ENCODE data around the gene TIMM44.

Gene TIMM44

DNA sequence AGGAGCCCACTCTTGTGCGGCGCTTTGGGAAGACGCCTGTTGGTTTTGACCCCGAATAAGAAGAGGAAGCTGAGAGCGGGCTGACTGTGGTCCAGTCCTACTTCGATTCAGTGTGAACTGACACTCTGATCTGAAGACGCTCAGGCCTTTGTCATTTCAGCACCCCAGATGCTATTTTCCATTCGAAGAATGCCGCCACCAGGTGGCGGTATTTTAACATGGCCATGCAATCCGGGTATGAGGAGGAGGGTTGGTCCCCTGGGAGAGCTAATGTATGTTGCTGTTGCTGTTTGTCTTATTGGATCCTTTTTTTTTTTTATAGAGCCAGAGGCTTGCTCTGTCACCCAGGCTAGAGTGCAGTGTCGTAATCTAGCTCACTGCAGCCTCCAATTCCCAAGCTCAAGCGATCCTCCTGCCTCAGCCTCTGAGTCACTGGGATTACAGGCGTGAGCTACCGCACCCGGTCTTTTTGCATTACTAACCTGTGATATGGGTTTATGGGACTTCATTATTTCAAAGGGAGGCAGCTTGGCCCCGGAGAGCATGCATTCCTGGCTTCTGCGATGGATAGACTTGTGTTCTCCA lies 803 bp upstream of the TIMM44 start:
- TF ChIP-seq, protein P1, sequence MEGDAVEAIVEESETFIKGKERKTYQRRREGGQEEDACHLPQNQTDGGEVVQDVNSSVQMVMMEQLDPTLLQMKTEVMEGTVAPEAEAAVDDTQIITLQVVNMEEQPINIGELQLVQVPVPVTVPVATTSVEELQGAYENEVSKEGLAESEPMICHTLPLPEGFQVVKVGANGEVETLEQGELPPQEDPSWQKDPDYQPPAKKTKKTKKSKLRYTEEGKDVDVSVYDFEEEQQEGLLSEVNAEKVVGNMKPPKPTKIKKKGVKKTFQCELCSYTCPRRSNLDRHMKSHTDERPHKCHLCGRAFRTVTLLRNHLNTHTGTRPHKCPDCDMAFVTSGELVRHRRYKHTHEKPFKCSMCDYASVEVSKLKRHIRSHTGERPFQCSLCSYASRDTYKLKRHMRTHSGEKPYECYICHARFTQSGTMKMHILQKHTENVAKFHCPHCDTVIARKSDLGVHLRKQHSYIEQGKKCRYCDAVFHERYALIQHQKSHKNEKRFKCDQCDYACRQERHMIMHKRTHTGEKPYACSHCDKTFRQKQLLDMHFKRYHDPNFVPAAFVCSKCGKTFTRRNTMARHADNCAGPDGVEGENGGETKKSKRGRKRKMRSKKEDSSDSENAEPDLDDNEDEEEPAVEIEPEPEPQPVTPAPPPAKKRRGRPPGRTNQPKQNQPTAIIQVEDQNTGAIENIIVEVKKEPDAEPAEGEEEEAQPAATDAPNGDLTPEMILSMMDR (IDR thresholded peaks at IDR 0.05; ENCODE audit: low read depth, low read length), result peak; percentile 63
- peak overlapping the region; percentile 68 for H3K4me3 ChIP-seq (ENCODE audit: low read depth, low read length)

DNA sequence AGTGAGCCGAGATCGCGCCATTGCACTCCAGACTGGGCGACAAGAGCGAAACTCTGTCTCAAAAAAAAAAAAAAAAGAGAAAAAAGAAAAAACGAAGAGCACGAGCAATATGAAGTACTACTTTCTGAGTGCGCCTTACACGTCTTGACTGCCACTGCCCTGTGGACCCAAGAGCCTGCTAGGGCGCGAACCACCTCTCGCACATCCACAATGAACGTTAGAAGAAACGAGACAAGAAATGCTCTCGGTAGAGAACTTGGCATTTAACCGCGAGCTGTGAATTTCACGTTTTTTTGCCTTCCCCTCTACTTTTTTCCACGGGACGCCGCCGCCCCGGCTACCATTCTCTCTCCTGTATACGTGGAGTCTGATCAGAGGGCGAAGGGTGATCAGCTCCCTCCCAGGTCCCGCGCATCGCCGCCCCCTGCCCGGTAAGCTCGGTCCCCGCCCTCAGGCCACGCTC lies 454 bp downstream of the TIMM44 start:
- TF ChIP-seq, protein P1 (IDR thresholded peaks at IDR 0.05; ENCODE audit: low read depth, low read length), result no peak
- peak overlapping the region; percentile 76 for H3K4me3 ChIP-seq (ENCODE audit: low read depth, low read length)

DNA sequence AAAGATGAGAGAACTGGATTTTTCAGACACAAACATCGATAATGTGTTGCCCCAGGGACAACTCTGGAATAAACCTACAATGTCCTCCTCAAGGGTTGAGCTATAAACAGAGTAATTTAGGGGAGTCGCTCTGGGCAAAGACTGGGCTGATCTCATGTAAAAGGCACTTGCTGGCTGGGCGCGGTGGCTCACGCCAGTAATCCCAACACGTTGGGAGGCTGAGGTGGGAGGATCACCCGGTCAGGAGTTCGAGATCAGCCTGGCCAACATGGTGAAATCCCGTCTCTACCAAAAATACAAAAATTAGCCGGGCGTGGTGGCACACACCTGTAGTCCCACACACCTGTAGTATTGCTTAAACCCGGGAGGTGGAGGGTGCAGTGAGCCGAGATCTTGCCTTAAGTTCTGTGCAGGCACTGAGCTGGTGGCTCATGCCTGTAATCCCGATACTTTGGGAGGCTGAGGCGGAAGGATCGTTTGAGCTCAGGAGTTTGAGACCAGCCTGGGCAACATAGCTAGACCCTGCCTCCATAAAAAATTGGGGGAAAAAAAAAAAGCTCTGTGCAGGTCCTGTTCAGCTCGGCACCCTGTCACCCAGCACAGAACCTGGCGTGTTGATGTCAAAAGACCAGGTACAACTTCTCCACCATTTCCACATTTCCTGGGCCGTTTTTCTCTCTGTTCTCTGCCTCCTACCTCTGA lies 1.4 kb downstream of the TIMM44 start:
- TF ChIP-seq, protein P1 (IDR thresholded peaks at IDR 0.05; ENCODE audit: low read depth, low read length), result no peak
- H3K4me3 ChIP-seq (ENCODE audit: low read depth, low read length), result peak overlapping the region; percentile 76; the same call in 1 of the 2 replicates

DNA sequence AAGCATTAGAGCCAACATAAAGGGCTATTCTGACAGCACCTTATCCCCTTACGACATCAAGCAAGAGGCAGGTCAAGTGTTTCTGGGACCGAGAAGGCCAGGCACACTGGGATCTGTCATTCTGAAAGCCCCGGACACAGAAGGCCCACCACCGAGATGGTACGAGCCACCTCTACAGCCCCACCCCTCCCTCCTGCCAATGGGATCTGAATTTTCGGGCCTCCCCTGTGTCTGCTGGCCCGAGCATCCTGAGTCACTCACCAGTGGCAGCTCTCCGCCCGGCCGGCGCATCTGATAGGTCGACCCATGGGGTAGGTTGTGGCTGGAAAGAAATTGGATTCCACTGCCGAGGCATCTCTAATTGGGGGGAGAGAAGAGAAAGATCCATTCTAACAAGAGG lies 2.6 kb downstream of the TIMM44 start:
- TF ChIP-seq, protein P1 (IDR thresholded peaks at IDR 0.05; ENCODE audit: low read depth, low read length), result no peak
- H3K4me3 ChIP-seq (ENCODE audit: low read depth, low read length), result no peak overlapping the region

DNA sequence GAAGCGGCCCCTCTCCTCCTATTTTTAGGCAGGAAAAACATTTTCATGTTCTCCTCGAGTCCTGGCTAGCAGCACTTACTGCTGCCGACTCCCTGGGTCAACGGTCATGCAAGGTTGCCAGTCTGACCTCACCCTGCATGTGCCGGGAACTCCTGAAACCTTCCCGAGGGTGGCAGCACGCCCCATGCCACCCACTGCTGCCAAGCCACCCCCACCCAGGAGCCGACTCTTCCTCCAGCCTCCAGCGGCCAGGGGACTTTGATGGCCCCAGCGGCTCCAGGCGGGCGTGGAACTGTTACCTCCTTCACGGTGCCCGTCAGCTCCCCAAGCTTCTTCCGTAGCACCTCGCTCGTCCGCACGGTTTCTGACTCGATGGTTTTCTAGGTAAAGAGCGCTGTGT lies 8.7 kb downstream of the TIMM44 start:
- TF ChIP-seq, protein P1 (IDR thresholded peaks at IDR 0.05; ENCODE audit: low read depth, low read length), result no peak
- no peak overlapping the region for H3K4me3 ChIP-seq (ENCODE audit: low read depth, low read length)

DNA sequence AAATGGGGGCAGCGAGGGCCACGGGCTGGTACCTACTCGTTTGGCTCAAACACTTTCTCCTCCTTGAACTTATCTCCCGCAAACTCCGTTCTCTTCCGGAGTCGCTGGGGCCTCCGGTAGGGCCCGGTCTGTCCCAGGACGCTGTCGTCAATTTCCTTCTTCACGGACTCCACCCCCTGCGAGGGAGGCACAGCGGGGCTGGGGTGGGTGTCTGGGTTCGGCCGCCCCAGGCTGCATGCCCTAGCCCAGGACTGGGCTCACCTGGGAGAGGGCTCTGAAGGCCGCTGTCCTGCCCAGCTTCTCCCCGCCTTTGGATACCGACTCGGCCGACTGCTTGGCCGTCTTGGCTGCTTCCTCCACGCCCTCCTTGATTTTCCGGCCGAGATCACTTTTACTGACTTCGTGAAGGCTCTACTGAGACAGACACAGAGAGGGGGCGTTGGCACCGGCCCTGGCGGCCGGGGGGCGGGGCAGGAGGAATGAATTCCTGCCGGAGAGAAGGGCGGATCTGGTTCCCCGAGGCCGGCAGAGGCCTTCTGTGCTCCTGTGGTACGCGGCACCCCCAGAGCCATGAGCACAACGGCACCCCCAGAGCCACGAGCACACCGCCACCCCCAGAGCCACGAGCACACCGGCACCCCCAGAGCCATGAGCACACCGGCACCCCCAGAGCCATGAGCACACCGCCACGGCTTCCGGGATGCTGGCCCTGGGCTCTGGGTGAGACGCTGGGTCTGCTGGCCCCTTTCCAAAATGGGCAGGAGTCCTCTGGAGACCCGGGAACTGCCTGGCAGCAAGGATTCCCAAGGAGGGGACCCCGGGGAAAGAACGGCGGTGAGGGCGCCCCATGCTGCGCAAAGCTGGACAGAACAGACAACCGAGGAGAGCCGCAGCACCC lies 9.4 kb downstream of the TIMM44 start:
- TF ChIP-seq, protein P1 (IDR thresholded peaks at IDR 0.05; ENCODE audit: low read depth, low read length), result no peak

More for the DNA sequence above, 9.4 kb downstream of the TIMM44 start:
- H3K4me3 ChIP-seq (ENCODE audit: low read depth, low read length), result no peak overlapping the region

Data from WI38 (cell line).